GM18517 (cell line): ENCODE results near the gene ARHGEF6.
"Not testable (repeated sequence)": the region's sequence is repeated elsewhere in the genome, so short reads cannot be mapped to it uniquely, and the experiment has no call there.

Experiments
- ATAC-seq: cut with Tn5 transposase; IDR thresholded peaks from one replicate; pipeline ENCODE4 v1.9.1; 2021; ENCODE audit warnings: mild to moderate bottlenecking, moderate library complexity; ENCODE audit not compliant: unreplicated experiment

Gene ARHGEF6

GRCh38 chrX:136780763-136781162, at the start of gene ARHGEF6:
ARHGEF6 (minus strand) TSS chrX:136780932; CDS start chrX:136780882, 50 bp downstream.
- ATAC-seq = no peak

- ATAC-seq = no peak
These were observed 48.7 kb upstream of the ARHGEF6 start for GRCh38 chrX:136829413-136829812.

DNA sequence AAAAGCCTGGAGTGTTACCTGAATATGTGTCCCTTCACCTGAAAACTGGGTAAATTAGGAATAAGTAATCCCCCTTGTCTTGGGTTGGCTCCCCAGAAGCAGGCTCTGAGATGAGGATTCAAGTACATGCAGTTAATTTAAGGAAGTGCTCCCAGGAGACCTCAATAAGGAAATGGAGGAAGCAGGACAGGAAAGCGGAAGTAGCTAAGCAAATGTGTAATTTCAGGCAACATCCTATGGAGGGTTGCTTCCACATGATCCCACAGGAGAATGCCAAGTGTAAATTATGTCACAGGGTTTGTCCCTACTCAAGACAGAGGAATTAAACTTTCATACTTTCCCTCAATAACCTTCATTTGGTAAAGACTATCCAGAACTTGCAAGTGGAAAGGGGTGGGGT, 48.1 kb upstream of the ARHGEF6 start:
- ATAC-seq = no peak

DNA sequence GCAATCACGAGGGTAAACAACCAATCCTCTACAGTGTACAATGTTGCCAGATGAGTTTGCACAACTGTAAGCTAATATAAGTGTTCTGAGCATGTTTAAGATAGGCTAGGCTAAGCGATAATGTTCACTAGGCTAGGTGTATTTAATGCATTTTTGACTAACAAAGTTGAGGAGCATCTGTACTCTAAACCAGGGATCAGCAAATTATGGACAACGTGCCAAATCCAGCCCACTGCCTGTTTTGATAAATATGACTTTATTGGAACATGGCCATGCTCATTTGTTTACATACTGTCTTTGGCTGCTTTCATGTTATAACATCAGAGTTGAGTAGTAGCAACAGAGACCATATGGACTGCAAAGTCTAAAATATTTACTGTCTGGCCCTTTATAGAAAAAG, 46.3 kb upstream of the ARHGEF6 start:
- no peak for ATAC-seq

DNA sequence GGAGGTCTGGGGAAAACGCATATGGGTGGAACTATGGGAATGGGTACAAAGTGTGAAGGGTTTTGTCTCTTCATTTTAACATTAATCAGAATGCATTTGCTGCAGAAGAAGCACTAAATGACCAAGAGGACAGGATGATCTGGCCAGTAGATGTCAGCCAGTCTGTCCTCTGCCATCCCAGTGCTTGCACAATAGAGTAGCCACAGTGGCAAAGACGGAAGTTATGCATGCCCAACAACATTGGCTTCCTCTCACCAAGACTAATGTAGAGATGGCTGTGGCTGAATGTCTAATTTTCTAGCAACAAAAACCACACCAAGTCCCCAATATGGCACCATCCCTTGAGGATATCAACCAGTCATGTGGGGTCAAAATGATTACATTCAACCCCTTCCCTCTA, 45.0 kb upstream of the ARHGEF6 start:
- ATAC-seq = no peak

DNA sequence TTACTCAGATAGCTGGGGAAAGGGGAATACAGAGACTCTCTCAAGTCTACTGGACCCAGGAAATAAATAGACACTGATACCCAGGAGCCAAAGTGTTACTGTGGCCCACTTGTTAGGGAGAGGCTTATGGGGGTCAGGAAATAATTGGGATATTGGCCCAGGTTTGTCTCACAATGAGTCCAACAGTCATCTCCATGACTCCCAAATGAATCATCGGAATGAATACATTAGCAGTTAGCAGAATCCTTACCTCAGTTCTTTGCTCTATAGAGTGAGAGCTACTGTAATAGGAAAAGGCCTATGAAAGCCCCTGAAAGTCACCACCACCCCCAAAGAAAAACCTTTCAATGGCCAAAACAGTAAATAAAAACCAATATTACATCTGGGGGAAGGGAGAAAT, 42.4 kb upstream of the ARHGEF6 start:
- ATAC-seq = no peak

- ATAC-seq = no peak
These were observed 41.8 kb upstream of the ARHGEF6 start for GRCh38 chrX:136822337-136823095.

DNA sequence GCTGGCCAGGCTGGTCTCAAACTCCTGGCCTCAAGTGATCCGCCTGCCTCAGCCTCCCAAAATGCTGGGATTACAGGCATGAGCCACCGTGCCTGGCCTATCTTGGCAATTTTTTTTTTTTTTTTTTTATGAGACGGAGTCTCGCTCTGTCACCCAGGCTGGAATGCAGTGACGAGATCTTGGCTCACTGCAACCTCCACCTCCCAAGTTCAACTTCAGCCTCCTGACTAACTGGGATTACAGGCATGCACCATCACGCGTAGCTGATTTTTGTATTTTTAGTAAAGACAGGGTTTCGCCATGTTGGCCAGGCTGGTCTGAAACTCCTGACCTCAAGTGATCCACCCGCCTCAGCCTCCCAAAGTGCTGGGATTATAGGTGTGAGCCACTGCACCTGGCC, 39.0 kb upstream of the ARHGEF6 start:
- not testable (repeated sequence) for ATAC-seq

DNA sequence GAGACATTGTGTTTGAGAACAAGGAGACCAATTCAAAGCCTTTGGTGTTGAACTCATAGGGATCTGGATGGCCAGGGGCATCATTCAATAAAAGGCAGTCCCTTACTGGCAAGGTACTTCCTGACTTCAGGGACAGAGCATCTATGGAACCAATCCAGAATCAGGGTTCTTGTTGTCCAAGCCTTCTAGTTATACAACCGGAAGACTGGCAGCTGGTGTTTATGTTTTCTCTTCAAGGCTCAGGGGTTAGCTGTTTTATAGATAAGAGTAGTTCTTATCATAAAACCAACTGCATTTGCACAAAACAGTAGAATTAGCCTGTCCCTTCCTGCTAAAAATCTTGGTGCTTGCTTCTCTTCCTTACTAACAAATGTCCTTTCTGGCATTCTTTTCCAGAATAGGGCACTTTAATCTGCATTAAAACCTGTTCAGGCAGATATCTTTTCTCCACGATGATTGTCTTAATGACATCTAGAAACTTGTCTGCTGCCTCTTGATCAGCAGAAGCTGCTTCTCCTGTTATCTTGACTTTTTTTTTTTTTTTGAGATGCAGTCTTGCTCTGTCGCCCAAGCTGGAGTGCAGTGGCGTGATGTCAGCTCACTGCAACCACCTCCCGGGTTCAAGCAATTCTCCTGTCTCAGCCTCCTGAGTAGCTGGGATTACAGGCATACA, 38.4 kb upstream of the ARHGEF6 start:
- ATAC-seq = no peak

DNA sequence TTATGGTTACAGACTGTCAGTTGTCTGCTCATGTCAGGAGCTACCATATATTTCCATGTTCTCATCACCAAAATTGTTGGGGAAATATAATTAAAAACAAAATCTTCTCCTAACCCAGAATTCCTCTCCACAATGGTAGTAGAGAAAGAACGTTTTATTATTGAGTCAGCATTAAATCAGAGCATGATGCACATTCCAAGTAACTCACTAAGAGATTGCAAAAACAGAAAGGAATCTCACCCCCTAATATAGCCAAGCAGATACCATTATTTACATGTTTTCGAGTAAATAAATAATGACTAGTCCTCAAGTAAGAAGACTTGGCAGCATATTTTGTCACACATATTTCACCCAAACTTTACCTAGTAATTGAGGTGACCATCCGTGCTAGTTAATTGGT, 36.2 kb upstream of the ARHGEF6 start:
- no peak for ATAC-seq

GRCh38 chrX:136814847-136815750, 34.4 kb upstream of the ARHGEF6 start:
- ATAC-seq = no peak

DNA sequence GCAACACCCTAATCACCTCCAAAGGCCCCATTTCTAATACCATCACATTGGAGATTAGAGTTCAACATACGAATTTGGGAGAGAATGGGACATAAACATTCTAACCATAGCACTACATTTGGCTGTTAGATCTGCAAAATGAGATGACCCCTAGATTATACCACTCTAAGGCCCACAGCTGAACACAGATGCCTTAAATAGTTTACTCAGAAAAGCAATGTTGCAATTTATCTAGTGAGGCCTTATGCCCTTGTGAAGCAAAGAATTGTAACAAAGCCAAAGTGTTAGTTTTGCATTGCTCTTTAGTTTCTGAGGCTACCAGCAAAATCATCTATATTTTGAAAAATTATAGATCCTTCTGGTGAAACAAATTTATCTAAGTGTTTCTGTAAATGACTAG, 31.6 kb upstream of the ARHGEF6 start:
- ATAC-seq = no peak

- ATAC-seq = no peak
These were observed 29.8 kb upstream of the ARHGEF6 start for GRCh38 chrX:136810493-136810892.

DNA sequence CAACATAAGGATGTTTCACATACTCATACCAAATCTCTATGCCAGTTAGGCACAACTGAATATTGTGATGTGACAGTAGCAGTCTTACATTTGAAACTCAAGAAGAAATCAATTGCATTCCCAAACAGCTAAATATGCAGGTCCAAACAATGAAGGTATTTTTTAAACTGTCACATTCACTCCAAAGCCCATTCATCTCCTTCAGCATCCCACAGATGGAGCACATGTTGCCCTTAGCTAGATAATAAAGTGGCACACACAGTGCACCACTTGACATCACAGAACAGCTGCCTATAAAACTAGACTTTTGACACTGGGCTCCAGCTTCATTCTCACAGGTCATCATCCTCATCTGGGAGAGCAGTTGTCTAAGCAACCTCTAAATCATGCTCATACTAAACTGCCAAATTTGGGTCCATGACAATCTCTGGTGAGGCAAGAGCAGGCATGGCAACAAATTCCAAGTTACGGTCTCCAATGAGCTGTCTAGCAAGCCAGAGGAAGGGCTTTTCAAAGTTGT, 26.2 kb upstream of the ARHGEF6 start:
- no peak for ATAC-seq

DNA sequence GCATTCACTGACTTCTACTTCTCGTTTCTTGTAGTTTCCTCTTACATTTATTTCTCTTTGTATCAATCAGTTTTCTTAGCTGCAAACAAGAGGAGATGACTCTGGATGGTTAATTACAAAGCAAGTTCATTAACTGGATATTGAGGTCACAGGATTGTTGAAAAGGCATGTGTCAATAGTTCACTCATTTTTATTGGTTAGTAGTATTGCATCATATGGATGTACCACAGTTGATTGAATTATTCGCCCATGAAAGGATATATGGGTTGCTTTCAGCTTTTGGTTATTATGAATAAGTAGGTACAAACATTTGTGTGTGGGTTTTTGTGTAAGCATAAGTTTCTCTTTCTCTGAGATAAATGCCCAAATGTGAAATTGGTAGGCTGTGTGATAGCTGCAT, 21.8 kb upstream of the ARHGEF6 start:
- ATAC-seq = no peak

GRCh38 chrX:136797787-136798186, 17.1 kb upstream of the ARHGEF6 start:
- no peak for ATAC-seq

DNA sequence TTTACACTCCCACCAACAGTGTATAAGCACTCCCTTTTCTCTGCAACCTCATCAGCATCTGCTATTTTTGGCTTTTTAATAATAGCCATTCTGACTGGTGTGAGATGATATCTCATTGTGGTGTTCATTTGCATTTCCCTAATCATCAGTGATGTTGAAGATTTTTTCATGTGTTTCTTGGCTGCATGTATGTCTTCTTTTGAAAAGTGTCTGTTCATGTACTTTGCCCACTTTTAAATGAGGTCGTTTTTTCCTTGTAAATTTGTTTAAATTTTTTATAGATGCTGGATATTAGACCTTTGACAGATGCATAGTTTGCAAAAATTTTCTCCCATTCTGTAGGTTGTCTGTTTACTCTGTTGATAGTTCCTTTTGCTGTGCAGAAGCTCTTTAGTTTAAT, 14.4 kb upstream of the ARHGEF6 start:
- not testable (repeated sequence) for ATAC-seq

GRCh38 chrX:136794660-136795059, 13.9 kb upstream of the ARHGEF6 start:
- not testable (repeated sequence) for ATAC-seq

DNA sequence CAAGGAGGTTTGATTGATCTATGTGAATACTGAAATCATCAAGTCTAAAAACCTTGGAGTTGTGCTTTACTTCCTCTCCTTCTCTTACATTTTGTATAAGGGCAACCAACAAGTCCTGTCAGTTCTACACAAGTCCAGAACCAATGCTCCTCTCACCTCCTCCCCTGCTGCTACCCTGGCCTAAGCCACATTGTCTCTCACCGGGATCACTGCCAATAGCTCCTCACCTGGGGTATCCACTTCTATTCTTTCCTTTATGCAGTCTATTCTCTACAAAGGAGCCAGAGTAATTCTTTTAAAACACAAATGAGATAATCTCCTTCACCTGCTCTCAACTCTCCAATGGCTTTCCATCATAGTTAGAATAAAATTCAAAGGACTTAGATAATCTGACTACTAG, 13.3 kb upstream of the ARHGEF6 start:
- no peak for ATAC-seq

DNA sequence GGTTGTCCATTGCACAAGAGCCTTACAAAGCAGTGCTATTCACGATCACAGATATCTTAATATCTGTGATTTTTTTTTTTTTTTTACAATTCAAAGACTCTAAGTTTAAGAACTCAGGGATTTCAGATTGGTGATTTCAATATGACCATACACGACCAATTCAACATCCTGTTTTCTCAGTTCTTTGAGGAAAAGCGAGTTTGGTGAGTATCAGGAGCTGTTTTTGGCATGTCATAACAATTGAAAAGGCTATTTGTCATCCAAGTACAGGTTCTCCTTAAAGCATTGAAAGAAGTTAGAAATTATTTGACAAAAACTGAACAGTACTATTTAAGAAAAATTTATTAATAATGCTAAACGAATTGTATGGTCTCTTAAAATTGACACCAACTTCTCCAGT, 9.1 kb upstream of the ARHGEF6 start:
- ATAC-seq = no peak

- no peak for ATAC-seq
These were observed 3.5 kb upstream of the ARHGEF6 start for GRCh38 chrX:136784231-136784630.
